Kidney capillary endothelial cell (primary cell): ENCODE measurements around the gene ASIC4.

Experiments
- DNase-seq: peaks from one replicate; pipeline ENCODE4 v3.0.0-alpha.2; 2018; ENCODE audit warnings: low spot score

ASIC4 gene

GRCh38 chr2:219533930-219534661 is 19.8 kb downstream of the ASIC4 start:
- DNase-seq, result no peak

- no peak for DNase-seq
Measured at GRCh38 chr2:219536425-219536824, 22.1 kb downstream of the ASIC4 start.

GRCh38 chr2:219536967-219537366 is 22.7 kb downstream of the ASIC4 start:
- no peak for DNase-seq

GRCh38 chr2:219537657-219538488 is 23.6 kb downstream of the ASIC4 start:
- DNase-seq, result no peak

GRCh38 chr2:219538504-219538951 is 24.2 kb downstream of the ASIC4 start:
- DNase-seq, result no peak

- DNase-seq, result no peak
Measured at GRCh38 chr2:219538956-219539788, 24.9 kb downstream of the ASIC4 start.

GRCh38 chr2:219539926-219540678 is 25.8 kb downstream of the ASIC4 start:
- no peak for DNase-seq

GRCh38 chr2:219540784-219541504 is 26.7 kb downstream of the ASIC4 start:
- no peak for DNase-seq

- DNase-seq, result peak; percentile 52
Measured at GRCh38 chr2:219541611-219542180, 27.4 kb downstream of the ASIC4 start.

- DNase-seq, result no peak
Measured at GRCh38 chr2:219542931-219543595, 28.8 kb downstream of the ASIC4 start.

- DNase-seq, result peak; percentile 67
Measured at GRCh38 chr2:219543596-219544358, 29.5 kb downstream of the ASIC4 start, which contains the start of the genes CHPF and TMEM198. CHPF (minus strand) TSS chr2:219543809; CDS start chr2:219543538, 271 bp downstream. TMEM198 (plus strand) TSS chr2:219544028; CDS start chr2:219544728, 700 bp downstream.

- no peak for DNase-seq
Measured at GRCh38 chr2:219544567-219544966, 30.3 kb downstream of the ASIC4 start.

GRCh38 chr2:219545295-219545942 is 31.1 kb downstream of the ASIC4 start:
- DNase-seq, result no peak

GRCh38 chr2:219545943-219546352 is 31.7 kb downstream of the ASIC4 start:
- no peak for DNase-seq

GRCh38 chr2:219547621-219548020 is 33.3 kb downstream of the ASIC4 start:
- DNase-seq, result no peak

GRCh38 chr2:219548990-219549389 is 34.7 kb downstream of the ASIC4 start:
- DNase-seq, result no peak

GRCh38 chr2:219549619-219550018 is 35.3 kb downstream of the ASIC4 start:
- no peak for DNase-seq
